ENCODE data around the gene TBC1D22A.

The TBC1D22A gene

DNA sequence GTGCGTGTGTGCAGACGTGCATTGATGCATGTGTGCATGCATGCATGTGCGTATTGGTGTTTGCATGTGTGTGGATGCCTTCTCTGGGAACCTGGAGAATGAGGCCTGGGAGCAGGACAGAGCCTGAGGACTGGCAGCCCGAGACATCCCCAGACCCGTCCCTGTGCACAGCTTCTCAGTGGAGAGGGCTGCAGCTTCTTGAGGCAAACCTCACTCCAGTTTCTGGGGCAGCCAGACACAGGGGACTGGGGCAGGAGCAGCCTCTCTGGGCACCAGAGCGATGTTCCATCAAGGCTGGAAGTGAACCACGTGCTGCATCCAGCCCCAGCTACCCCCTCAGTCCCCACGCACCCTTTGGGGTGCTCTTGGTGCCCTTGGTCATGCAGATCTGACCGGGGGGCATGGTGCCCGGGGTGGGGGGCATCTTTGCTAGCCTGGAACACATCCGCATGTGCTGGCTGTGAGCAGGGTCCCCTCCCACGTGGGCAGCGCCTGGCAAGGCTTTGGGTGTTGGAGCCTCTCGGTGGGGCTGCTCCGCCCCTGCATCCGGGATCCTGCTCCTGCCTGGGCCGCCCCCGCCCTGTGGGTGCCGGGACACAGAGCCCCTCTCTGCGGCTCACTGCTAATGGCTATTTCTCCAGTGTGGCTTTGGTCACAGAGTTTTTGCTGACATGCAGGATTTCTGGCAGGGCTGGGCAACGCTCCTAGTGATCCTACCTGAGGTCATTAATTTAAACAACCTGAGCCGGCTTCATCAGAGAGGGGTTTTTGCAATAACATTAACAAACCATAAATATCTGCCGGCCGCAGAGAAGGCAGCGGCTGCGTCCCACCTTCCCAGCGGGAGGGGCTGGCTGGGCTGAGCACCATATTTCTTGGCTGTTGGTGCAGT lies 434.7 kb downstream of the TBC1D22A start:
- DNase-seq, result no peak

DNA sequence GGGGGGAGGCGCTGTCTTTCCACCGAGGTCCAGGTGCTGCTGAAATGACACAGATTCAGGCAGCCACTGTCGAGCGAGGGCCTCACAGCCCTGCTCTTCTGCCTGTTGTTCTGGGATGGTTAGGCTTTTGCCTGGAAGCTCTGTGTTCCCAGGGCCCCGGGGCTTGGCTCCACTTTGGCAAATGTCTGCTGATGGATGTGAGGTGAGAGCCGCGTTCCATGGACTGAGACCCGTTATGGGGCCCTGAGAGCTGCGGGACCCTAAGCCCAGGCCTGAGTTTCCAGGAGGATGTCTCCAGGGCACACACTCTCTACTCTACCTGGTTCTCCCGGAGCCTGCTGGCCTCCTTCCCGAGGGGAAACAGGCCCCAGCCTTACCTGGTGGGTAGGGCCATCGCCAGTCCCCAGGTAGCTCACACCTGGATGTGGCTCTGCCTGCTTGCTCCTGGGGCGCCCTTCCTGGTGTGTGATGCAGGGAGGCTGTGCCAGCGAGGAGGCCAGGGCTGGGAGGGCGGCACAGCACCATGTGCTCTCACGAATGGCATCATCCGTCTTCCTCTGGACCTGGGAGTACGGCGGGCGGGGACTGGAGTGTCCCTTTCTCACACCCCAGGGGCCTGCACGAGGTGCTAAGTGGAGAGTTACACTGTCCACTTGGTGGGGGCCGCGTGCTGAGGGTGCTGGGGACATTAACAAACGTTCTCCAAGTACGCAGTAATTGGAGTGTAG lies 435.5 kb downstream of the TBC1D22A start:
- no peak for DNase-seq

DNA sequence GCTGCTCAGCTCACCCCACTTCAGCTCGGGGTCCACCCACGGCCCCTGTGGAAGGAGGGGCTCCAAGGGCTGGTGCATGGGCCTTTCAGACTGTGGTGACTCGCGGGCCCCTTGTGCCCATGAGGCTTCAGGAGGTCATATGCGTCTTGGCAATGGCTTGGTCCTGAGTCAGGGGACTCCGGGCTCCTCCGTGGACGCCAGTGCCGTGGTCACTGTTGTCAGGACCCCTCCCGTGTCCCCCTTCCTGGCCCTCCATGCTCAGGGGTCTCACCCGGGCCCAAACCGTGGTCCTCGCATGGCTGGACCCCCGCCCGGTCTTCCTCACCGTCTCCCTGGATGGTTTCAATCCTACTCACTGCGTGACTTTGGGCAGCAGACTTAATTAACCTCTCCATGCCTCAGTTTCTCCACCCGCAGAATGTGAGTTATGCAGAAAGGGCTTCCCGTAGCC lies 436.4 kb downstream of the TBC1D22A start:
- DNase-seq, result no peak

DNA sequence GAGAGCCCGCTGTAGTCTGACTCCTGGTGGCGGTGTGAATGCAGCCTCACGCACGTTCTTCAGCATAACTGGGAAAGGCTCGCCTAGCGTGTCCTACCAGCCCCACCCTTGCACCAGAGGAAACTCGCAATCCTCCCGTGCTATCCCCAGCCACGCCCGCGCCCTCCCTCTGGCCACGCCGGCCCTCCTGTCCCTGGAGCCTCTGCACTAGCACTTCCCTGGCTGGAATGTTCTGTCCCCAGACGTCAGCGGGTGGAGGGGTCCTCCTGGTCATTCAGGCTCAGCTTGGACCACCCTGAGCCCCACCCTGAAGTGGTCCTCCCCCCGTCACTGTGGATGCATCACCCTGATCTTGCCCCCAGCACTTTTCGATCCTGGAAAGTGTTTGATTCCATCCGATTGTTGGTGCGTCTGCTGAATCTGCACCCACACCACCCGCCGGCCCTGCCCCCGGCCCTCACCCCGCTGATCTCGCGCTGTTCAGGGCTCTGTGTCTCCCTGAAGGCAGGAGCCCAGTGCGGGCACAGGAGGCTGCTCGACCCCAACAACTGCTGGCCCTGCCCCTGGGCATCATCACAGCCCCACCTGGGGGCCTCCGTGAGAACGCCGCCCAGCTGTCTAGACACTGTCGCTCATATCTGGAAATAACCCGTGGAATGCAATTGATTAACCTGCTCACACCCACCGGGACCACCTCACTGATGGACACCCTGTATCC lies 437.0 kb downstream of the TBC1D22A start:
- DNase-seq, result no peak

DNA sequence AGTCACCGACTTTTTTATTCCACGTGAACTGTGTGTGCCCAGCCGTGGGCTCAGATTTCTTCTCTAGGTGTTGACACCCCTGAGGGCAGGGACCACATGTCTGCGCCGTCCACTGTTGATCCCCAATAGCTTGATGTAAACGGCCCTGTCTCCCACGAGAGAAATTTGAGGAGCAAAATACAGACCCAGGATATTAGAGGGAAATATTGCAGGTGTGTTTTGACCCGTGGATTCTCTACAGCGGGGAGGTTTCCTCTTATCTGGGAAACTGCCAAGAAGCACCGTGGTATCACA lies 437.5 kb downstream of the TBC1D22A start:
- no peak for DNase-seq

DNA sequence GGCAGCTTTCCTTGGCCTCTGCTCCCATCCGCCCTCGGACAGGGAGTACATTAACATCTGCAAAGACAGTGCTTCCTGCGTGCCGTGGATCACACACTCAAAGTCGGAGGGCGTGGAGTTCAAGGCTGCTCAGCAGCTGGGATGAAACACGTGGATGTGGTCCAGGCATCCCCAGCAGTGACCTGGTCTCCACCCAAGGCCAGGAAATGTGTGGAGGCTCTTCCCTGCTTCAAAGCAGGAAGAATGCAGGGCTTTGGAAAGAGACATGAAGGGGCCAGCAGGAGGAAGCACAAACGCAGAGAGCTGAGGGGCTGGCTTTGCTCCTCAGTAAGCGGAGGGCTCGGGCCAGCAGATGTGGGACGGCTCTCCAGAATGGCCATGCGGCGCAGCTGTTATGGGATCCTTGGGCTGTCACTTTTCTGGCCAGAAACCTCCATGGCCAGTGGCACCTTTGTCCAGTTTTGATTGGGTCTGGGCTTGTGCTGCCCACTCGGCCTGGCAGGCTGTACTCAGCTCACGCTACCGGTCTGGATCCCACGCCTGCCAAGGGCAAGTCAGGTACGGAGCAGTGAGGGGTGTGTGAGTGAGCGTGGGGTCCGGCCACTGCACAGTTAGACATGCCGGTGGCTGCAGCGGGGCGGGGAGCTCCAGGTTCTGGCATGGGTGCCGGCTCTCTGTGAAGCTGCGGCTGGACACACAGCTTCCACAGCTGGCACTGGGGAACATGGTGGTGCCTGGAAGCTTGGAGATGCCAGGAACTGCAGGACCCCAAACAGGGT lies 438.0 kb downstream of the TBC1D22A start:
- no peak for DNase-seq

DNA sequence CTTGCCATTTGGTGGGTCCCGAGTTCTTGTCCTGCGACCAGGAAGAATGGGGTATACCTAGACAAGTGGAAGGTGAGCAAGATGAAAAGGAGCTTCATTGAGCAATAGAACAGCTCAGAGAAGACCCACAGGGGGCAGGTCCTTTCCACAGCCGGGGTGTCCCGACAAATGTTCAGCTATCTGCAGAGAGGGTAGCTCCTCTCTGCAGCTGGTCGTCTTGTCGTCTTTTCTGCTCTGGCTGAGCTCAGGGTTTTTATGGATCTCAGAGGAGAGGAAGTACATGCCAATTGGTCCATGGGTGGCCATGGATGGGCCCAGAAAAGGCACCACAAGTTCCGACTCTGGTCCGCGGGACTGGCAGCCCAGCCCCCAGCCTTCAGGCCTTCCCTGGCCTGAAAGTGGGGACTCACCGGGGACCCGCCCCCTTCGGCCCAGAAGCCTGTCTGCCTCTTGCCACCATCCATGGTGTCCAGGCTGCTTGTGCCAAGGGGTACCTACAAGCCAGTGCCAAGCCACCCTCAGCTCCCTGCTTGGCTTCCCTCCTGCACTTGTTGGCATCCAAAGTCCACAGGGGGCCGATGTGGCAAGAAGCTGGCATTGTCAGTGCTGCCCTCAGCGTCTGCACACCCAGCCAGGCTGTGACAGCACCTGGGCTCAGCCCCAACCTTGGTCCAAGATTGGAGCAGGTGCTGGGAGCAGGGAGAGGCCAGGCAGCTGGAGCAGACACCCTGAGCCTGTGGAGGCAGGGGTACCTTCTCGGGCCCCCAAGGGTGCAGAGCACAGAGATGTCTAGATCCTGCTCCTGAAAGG lies 438.9 kb downstream of the TBC1D22A start:
- DNase-seq, result no peak

DNA sequence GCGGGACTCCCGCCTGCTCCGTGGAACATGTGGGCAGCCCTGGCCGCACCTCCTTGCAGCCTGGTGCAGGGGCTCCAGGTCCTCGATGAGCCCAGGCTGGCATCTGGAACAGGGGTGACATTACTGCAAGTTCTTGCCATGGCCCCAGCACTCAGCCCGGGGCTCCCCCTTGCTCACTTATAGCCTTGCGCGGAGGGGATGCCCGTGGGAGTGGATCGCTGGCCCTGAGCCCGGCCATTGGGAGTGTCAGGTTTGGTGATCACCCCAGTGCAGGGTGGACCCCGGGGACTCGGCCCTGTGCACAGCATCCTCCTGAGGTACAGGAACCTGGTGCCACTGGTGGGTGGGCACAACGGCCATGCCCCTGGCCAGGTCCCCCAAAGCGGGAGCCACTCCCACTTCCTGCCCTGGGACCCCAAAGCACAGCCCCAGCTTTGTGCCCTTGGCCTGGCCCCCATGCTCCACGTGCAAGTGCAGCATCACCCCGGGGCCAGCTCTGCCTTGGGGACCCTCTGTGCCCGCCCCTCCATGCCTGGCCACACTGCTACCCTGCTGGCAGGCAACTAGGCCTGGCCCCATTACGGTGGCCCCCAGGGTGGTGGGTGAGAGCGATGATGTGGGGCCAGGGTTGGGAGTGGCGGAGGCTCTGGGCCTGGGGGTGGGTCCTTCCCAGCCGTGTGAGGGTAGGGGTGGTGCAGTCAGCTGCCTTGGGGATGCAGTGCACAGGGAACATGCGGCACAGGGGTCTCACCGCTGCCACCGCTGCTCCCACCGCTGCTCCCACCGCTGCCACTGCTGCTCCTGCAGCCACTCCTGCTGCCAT lies 439.8 kb downstream of the TBC1D22A start:
- no peak for DNase-seq

DNA sequence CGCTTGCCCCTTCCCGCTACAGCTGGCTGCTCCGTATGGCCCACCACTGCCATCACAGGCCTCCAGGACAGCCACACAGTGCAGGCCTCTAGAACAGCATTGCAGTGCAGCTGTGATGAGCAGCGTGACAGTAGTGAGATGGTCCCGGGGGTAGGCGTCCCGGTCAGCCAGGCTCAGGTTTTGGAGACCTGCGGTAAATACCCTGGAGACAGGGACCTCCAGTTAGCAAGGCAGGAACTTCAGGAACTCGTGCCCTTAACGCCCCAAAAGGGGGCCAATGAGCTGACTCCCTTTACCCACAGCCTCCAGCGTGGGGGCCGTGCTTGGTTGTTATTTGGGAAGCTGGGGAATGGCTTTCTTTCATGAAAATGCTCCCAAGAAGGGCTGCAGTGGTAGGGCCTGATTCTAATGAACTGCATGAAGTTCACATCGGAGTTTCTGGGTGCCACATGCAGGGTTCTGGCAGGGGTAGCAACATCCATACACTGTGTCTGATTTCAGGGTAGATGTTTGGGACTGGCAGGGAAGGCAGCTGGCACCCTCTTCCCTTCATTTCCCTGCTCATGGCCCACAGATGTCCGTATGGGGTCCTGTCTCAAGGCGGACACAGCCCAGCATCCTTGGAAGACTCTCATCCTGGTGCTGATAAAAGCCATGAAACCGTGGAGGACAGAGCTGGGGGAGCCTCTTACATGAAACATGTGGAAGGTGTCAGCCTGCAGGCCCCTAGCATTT lies 440.5 kb downstream of the TBC1D22A start:
- no peak for DNase-seq

DNA sequence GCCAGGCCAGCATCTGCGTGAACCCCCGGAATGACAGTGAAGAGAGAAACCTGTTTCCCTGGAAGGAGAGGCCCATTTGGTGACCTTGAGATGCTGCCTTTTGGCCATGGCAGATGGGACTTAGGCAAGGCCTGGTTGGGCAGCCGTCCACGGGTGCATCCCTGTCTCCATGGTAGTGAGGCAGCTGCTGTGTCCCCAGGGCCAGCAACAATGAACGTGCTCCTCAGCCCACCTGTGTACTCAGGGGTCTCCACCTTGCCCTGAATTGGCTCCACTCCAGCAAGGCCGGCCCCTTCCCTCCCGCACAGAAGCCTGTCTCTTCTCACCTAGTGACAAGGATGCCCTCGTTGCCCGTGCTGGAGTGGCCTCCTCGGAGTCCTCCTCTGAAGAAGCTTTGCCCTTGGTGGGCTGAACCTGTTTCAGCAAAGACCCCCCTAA lies 441.1 kb downstream of the TBC1D22A start:
- no peak for DNase-seq

DNA sequence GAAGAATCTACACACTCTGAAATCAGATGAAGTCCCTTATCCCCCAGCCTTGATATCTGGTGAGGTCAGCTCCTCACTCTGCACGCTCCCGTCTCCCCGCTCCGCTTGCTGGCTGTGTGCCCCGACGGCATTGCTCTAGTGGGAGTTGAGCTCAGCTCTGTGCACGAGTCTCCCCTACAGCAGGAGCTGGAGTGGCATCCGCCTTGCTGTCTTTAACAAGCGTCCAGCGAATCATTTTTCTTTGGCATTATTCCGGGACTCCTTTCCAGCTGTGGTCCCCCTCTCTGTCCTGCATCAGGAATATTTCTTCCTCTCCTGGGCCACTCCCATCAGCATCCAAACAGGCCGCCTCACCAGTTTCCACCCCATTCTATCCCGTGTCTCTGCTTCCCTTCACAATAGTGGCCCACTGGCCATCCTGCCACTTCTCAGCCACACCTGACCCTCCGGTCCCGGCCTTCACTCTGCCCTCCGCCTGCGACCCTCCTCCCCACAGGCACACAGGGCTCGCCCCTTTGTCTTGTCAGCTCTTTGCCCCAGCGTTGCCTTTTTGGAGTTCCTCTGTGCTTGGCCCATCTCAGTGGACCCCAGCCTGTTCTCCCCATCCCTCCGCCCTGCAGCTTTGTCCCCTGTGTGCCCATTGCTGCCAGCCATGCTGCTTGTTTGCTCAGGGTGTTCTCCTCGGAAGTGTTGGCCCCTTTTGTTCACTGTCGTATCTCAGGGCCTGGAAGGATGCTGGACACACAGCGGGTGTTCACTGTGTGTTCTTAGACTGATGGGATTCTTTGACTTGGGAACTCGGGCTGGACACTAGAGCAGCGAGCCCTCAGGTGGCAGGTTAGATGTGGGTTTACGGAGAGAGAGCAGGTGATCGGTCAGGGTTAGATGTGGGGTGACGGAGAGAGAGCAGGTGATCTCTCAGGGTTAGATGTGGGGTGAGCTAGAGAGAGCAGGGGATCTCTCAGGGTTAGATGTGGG lies 441.8 kb downstream of the TBC1D22A start:
- DNase-seq, result no peak

DNA sequence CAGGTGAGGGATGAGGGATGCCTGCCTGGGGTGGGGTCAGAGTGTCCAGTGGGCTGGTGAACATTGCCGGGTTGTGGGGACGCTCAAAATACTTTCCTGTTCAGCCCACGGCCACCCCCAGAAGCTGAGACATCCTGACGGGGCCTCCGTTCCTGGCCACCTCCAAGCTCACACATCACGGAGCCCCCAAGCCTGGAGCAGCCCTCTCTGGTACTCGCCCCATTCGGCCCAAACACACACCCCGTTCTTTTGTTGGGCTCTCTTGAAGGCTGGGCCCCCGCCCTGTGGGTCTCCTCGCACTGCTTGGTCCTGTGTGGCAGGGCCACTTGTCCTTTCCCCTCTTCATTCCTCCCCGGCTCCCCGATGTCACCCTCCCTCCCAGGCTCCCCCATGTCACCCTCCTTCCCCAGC lies 442.6 kb downstream of the TBC1D22A start:
- DNase-seq, result no peak

DNA sequence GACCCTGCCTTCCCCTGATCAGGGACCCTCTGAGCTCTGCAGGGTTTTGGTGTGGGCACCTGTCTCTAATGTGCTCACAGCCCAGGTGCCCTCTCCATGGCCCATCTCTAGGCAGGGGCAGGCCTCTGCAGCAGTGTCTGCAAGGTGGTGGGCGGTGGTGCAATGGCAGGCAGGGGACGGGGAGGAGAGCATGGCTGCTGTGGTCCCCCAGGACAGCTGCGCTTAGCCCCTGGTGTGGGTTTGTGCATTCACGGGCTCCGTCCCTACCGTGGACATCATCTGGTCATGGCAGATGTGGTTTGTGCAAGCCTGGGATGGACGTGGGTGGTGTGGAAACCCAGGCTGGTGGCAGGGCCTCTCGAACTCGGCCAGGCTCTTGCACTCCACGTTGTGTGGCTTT lies 443.1 kb downstream of the TBC1D22A start:
- DNase-seq, result no peak

DNA sequence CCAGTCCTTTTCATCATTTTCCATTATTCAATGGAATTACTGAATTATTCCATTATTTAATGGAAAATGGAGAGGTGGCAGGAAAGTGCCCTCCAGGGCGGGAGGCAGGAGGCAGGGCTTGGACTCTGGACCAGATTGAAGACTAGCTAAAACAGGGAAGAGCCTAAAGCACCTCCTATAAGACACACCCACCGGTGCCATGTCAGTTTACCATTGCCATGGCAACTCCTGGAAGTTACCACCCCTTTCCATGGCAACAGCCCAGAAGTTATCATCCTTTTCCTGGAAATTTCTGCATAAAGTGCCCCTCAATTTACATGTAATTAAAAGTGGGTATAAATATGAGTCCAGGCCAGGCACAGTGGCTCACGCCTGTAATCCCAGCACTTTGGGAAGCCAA lies 443.7 kb downstream of the TBC1D22A start:
- no peak for DNase-seq

DNA sequence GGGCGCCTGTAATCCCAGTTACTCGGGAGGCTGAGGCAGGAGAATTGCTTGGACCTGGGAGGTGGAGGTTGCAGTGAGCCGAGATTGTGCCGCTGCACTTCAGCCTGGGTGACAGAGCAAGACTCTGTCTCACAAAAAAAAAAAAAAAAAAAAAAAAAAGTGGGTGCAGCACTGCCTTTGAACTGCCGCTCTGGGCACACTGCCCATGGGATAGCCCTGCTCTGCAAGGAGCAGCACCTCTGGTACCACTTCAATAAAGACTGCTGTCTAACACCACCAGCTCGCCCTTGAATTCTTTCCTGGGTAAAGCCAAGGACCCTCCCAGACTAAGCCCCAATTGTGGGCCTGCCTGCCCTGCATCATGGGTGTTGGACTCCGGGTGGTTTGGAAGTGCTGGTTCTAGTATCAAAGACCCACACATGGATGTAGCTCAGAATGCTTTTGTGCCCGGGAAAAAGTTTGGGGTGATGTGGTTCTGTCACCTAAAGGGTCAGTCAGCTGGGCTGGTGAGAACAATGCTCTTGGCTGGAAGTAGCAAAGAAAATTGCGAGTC lies 444.3 kb downstream of the TBC1D22A start:
- DNase-seq, result no peak

DNA sequence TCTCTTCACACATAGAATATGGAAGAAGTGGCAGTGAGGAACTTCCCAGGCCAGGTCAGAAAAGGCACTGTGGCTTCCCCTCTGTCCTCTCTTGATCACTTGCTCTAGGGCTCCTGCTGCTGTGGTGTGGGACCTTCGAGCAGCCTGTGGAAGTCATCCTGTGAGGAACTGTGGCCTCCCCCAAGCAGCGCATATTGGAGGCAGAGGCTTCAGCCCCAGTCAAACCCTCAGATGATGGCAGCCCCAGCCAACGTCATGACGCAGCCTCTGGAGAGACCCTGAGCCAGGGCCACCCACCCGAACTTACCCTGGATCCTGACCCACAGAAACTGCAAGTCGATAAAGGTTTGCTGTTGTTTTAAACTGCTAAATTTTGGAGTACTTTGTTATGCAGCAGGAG lies 444.9 kb downstream of the TBC1D22A start:
- DNase-seq, result no peak

DNA sequence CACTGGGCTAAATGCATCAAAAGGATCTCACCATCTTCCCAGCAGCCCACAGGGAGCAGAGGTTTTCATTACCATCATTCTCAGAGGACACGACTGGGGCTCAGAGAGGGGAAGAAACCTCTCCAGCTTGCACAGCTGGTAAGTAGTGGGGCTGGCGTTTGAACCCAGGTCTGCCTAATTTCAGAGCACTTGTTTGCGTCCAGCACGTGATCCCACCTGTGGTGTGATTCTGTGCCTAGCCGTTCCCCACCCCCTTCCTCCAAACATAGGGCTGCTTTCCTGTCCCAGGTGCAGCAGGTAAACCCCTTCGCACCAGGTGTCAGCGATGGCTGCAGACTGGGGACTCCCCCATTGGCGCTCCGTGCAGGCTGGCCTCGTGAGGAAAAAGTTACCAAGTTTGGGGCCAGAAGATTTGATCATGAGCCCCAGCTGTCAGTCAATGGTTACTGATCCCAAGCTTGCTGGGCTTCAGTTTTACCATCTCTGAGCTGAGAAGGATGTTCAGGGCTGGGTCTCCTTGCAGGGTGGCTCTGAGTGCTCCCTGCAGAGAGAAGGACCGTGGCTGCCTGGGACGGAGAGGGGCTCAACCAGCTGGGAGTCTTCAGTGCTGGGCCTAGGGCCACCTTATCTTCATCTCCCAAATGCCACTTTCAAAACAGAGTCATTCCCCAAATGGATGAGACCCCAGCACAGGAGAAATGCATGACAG lies 445.6 kb downstream of the TBC1D22A start:
- no peak for DNase-seq

DNA sequence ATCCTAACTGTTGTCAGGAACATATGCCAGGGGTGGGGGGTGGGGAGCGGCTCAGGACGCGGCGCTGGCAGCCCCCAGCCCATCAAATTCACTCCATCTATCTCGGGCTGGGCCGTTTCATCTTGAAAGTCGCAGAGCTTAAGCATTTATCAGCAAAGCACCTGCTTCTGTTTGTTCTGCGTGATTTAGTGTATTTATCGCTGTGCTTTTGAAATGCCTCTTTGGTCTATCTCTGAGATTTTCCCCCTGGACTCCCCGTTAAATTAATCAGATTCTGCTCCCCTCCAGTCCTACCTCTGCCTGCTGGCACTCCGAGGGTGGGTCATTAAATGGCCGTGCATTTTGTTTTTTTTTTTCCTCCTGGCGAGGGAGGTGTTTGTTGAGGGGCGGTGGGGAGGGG lies 446.2 kb downstream of the TBC1D22A start:
- no peak for DNase-seq

All from T1000 (cell line).